ENCODE data around the gene ZMIZ1. TPM values are rescaled to one million over a fixed set of nuclear protein-coding genes. Genes with fewer than 3 reads are reported as not detected.

The ZMIZ1 gene
- total RNA-seq, 1 experiment from 2014 or later = 28.4 TPM

DNA sequence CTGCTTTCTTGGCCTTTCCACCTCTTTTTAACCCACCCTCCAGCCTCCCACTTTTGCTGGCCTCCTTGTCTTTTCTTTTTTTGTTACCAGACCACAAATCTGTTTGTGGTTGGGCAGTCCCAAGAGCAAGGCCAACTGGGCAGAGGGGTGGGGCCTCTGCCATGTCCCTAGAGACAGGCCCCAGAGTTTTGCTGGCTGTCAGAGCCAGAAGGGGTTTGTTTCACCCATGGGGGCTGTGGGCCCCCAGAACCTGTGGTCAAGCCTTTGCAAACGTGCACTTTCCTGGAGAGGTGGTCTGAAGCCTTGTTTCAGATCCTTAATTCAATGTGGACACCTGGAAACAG lies 10.3 kb downstream of the ZMIZ1 start:
- H3K9ac ChIP-seq (ENCODE audit: low read length) = peak overlapping the region; percentile 42; the same call in 1 of the 2 replicates
- ChIA-PET POLR2A (no interaction called here), RAD21 (ENCODE audit: low non-redundant PET in 1 of 2, low total read pairs in 2 of 2, uncharacterized antibody in 2 of 2, unreplicated experiment in 2 of 2) (interaction anchor here in 1 of 2 experiments (0.8 kb wide), 1 partner anchor 21 kb away, joined by 3 read pairs; no protein-coding TSS in a partner anchor), CTCF (interaction anchor here (1.4 kb wide), 1 partner anchor 116 kb away, joined by 4 read pairs; no protein-coding TSS in a partner anchor)
- TF ChIP-seq EZH2 (IDR thresholded peaks at IDR 0.05) (no peak), SIN3A (IDR thresholded peaks at IDR 0.05; ENCODE audit: low read depth) (no peak), CBX3 (IDR thresholded peaks at IDR 0.05; ENCODE audit: low read depth) (no peak), SP1 (IDR thresholded peaks at IDR 0.05; ENCODE audit: low read depth) (no peak), POLR2AphosphoS5 (IDR thresholded peaks at IDR 0.05; ENCODE audit: low read depth, low read length) (no peak), YY1 (IDR thresholded peaks at IDR 0.05; ENCODE audit: extremely low read depth, insufficient replicate concordance, low read depth, low read length) (no peak), EZH2phosphoT487 (IDR thresholded peaks at IDR 0.05; ENCODE audit: borderline replicate concordance) (no peak), ELF1 (IDR thresholded peaks at IDR 0.05; ENCODE audit: borderline replicate concordance, low read depth) (no peak), CEBPB (IDR thresholded peaks at IDR 0.05; ENCODE audit: low read depth) (no peak), POLR2A (IDR thresholded peaks at IDR 0.05; ENCODE audit: borderline replicate concordance, extremely low read depth, insufficient read depth, insufficient read length) (no peak), ZNF274 (IDR thresholded peaks at IDR 0.05; ENCODE audit: low read depth, low read length) (no peak), RAD21 (IDR thresholded peaks at IDR 0.05; ENCODE audit: low read depth) (no peak), TCF7L2 (IDR thresholded peaks at IDR 0.05; ENCODE audit: borderline replicate concordance, extremely low read depth, insufficient read depth, insufficient read length) (no peak), FOSL1 (IDR thresholded peaks at IDR 0.05; ENCODE audit: low read depth) (no peak)
- TF ChIP-seq, protein P1, sequence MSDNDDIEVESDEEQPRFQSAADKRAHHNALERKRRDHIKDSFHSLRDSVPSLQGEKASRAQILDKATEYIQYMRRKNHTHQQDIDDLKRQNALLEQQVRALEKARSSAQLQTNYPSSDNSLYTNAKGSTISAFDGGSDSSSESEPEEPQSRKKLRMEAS (IDR thresholded peaks at IDR 0.05) = no peak
- TF ChIP-seq, protein P2, sequence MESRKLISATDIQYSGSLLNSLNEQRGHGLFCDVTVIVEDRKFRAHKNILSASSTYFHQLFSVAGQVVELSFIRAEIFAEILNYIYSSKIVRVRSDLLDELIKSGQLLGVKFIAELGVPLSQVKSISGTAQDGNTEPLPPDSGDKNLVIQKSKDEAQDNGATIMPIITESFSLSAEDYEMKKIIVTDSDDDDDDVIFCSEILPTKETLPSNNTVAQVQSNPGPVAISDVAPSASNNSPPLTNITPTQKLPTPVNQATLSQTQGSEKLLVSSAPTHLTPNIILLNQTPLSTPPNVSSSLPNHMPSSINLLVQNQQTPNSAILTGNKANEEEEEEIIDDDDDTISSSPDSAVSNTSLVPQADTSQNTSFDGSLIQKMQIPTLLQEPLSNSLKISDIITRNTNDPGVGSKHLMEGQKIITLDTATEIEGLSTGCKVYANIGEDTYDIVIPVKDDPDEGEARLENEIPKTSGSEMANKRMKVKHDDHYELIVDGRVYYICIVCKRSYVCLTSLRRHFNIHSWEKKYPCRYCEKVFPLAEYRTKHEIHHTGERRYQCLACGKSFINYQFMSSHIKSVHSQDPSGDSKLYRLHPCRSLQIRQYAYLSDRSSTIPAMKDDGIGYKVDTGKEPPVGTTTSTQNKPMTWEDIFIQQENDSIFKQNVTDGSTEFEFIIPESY (IDR thresholded peaks at IDR 0.05; ENCODE audit: extremely low read depth, insufficient replicate concordance, low read length) = no peak
- TF ChIP-seq, protein P3, sequence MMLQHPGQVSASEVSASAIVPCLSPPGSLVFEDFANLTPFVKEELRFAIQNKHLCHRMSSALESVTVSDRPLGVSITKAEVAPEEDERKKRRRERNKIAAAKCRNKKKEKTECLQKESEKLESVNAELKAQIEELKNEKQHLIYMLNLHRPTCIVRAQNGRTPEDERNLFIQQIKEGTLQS (IDR thresholded peaks at IDR 0.05) = no peak
- TF ChIP-seq, protein P4, sequence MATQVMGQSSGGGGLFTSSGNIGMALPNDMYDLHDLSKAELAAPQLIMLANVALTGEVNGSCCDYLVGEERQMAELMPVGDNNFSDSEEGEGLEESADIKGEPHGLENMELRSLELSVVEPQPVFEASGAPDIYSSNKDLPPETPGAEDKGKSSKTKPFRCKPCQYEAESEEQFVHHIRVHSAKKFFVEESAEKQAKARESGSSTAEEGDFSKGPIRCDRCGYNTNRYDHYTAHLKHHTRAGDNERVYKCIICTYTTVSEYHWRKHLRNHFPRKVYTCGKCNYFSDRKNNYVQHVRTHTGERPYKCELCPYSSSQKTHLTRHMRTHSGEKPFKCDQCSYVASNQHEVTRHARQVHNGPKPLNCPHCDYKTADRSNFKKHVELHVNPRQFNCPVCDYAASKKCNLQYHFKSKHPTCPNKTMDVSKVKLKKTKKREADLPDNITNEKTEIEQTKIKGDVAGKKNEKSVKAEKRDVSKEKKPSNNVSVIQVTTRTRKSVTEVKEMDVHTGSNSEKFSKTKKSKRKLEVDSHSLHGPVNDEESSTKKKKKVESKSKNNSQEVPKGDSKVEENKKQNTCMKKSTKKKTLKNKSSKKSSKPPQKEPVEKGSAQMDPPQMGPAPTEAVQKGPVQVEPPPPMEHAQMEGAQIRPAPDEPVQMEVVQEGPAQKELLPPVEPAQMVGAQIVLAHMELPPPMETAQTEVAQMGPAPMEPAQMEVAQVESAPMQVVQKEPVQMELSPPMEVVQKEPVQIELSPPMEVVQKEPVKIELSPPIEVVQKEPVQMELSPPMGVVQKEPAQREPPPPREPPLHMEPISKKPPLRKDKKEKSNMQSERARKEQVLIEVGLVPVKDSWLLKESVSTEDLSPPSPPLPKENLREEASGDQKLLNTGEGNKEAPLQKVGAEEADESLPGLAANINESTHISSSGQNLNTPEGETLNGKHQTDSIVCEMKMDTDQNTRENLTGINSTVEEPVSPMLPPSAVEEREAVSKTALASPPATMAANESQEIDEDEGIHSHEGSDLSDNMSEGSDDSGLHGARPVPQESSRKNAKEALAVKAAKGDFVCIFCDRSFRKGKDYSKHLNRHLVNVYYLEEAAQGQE (IDR thresholded peaks at IDR 0.05; ENCODE audit: low read depth) = no peak
- no peaks in the 10 kb centered on the region for H3K9me2 ChIP-seq (ENCODE audit: insufficient read depth)
- H3K27me3 ChIP-seq (ENCODE audit: insufficient read depth, low read length) = no peaks in the 10 kb centered on the region
- intact Hi-C loops (cut with micrococcal nuclease) = no loop called here
- no peaks in the 10 kb centered on the region for H3K9me3 ChIP-seq (ENCODE audit: control insufficient read depth in 1 of 2, insufficient read depth in 1 of 2, low read depth in 1 of 2, low read length in 2 of 2)
- peaks cover 75% of the 10 kb centered on the region for H3K79me2 ChIP-seq (ENCODE audit: insufficient read depth, low read length)
- DNase-seq (ENCODE audit: low read depth, low spot score) (no peak), ATAC-seq (no peak)
- no peaks in the 10 kb centered on the region for H4K20me1 ChIP-seq (ENCODE audit: insufficient read depth)
- H3K27ac ChIP-seq (ENCODE audit: low read depth, low read length) = peak overlapping the region; percentile 48; the same call in 1 of the 2 replicates
- no TSS peak for BruUV-seq (replicated peaks)
- H3K36me3 ChIP-seq (ENCODE audit: control insufficient read depth in 1 of 2, insufficient read depth in 2 of 2, low read length in 2 of 2) = no peaks in the 10 kb centered on the region
- H3K4me1 ChIP-seq (ENCODE audit: control insufficient read depth in 1 of 2, insufficient read depth in 2 of 2, low read length in 2 of 2) = peaks cover 57 to 86% of the 10 kb centered on the region in 2 experiments
- peak overlapping the region; percentile 74 for H3K4me2 ChIP-seq (ENCODE audit: low read length)
- 0 out of 4 replicates have a peak overlapping the region, but pooled peaks of 1 of the 2 experiments have one; percentile 41 for H3K4me3 ChIP-seq (replicated peaks in 1 of 2; ENCODE audit: low read depth in 1 of 2, low read length in 2 of 2)
- no peak overlapping the region for H2AFZ ChIP-seq (ENCODE audit: low read depth, low read length, poor library complexity, severe bottlenecking)
